ENCODE data around the gene DLG1. TPM values are rescaled to one million over a fixed set of nuclear protein-coding genes. Genes with fewer than 3 reads are reported as not detected.

DLG1 gene
- total RNA-seq, 1 donor from 2014 or later: 138 TPM

DNA sequence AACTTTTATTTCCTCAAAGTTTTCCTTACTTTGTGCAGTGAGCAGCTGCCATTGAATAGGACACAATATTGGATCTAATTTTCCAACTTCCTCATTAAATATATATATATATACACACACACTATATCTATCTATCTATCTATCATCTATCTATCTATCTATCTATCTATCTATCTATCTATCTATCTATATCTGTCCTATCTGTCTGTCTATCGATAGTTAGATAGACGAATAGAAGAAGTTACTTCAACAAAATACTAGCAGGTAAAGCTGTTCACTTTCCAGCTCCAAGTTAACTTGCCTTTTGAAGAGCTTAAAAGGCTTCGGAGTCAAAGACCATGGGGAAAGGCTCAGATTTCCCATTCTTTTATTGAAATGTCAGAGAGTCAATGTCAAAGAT lies 3.6 kb upstream of the DLG1 start:
- Mint-ChIP-seq H3K27ac (no peak overlapping the region), H3K9me3 (no peaks in the 10 kb centered on the region), H3K4me1 (peaks cover 30% of the 10 kb centered on the region), H3K36me3 (no peaks in the 10 kb centered on the region), H3K4me3 (no peak overlapping the region), H3K27me3 (ENCODE audit: insufficient read depth, low read depth) (peaks cover 5% of the 10 kb centered on the region)
- H3K36me3 ChIP-seq: no peaks in the 10 kb centered on the region
- H3K27ac ChIP-seq: no peak overlapping the region
- TF ChIP-seq EZH2phosphoT487 (IDR thresholded peaks at IDR 0.05) (no peak), EZH2 (IDR thresholded peaks at IDR 0.05) (no peak)
- TF ChIP-seq, protein P1, sequence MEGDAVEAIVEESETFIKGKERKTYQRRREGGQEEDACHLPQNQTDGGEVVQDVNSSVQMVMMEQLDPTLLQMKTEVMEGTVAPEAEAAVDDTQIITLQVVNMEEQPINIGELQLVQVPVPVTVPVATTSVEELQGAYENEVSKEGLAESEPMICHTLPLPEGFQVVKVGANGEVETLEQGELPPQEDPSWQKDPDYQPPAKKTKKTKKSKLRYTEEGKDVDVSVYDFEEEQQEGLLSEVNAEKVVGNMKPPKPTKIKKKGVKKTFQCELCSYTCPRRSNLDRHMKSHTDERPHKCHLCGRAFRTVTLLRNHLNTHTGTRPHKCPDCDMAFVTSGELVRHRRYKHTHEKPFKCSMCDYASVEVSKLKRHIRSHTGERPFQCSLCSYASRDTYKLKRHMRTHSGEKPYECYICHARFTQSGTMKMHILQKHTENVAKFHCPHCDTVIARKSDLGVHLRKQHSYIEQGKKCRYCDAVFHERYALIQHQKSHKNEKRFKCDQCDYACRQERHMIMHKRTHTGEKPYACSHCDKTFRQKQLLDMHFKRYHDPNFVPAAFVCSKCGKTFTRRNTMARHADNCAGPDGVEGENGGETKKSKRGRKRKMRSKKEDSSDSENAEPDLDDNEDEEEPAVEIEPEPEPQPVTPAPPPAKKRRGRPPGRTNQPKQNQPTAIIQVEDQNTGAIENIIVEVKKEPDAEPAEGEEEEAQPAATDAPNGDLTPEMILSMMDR (IDR thresholded peaks at IDR 0.05): no peak
- H3F3A ChIP-seq (ENCODE audit: low read depth): peaks cover 27% of the 10 kb centered on the region
- H3K4me3 ChIP-seq: no peak overlapping the region
- H3K4me1 ChIP-seq: peaks cover 18% of the 10 kb centered on the region
- no peak overlapping the region for H2AFZ ChIP-seq (replicated peaks)
- DNase-seq (ENCODE audit: low spot score): no peak
- H3K4me2 ChIP-seq: no peak overlapping the region
- H4K20me1 ChIP-seq (ENCODE audit: low read depth): peaks cover 4% of the 10 kb centered on the region
- peaks cover 13% of the 10 kb centered on the region for H3K27me3 ChIP-seq
- peaks cover 8% of the 10 kb centered on the region for H3K79me2 ChIP-seq (ENCODE audit: low read depth)
- no peaks in the 10 kb centered on the region for H3K9me3 ChIP-seq (ENCODE audit: low read depth)
- H3K9ac ChIP-seq: no peak overlapping the region

DNA sequence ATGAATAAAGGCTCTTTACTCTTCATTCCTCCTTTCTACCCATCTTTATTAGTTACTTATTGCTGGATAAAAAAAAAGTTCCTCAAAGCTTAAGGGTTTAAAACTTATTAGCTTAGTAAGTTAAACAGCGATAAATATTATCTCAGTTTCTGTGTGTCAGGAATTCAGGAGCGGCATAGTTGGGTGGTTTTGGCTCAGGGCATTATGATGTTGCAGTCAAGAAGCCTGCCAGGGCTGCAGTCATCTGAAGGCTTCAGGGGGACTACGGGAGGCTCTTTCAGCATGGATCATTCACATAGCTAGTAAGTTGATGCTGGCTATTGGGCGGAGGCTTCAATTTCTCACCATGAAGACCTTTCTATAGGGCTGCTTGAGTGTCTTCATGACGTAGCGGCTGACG lies 1.9 kb upstream of the DLG1 start:
- peaks cover 10% of the 10 kb centered on the region for H3K36me3 ChIP-seq

DNA sequence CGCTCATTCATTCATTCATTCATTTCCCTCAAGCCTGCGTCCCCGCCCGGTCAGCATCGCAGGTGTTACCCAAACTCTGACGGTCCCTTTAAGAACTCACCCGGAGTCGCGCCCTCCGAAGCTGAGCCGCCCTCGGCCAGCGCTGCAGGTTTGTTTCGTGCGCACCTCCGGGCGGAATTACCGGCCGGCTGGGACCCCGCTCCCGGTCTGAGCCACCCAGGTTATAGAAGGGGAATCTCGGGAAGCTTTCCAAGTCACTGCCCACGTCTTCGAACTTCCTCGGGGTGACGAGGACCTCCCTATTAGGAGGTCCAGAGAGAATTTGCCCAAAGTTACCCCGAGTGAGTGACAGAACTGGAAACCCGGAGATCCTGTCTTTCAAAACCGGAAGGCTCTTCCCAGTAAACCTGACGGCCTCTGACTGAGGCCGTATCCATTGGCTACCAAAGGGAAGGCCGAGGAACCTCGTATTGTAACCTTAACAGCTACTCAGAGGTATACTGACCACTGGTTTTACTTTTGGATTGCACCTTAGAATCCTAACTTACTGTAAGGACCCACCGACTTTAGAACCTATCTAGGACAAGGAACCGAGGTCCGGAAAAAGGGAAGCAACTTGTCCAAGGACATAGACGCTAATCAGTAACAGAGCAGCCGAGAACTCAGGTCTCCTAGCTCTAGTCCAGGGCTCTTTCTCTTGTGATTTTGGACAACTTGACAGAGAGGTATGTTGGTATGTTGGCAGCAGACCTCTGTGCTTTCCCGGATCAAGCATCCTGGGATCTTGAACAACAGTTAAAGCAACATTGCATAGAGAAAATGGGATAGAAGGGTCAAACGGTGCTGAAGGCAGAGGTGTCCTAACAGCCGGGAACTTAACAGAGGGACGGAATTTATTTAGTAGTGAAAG lies 788 bp upstream of the DLG1 start:
- TF ChIP-seq EZH2 (IDR thresholded peaks at IDR 0.05) (peak; percentile 28), EZH2phosphoT487 (IDR thresholded peaks at IDR 0.05) (no peak)
- TF ChIP-seq, protein P1 (IDR thresholded peaks at IDR 0.05): no peak
- Mint-ChIP-seq H3K36me3 (peaks cover 5% of the 10 kb centered on the region), H3K27me3 (ENCODE audit: insufficient read depth, low read depth) (peaks cover 5% of the 10 kb centered on the region), H3K27ac (peak overlapping the region; percentile 16), H3K9me3 (no peaks in the 10 kb centered on the region), H3K4me3 (peak overlapping the region; percentile 92), H3K4me1 (peaks cover 40% of the 10 kb centered on the region)
- Histone ChIP-seq H3K27me3 (peaks cover 13% of the 10 kb centered on the region), H3K9ac (no peak overlapping the region), H2AFZ (replicated peaks) (peak overlapping the region; percentile 90), H3K4me1 (peaks cover 23% of the 10 kb centered on the region), H3K9me3 (ENCODE audit: low read depth) (no peaks in the 10 kb centered on the region), H4K20me1 (ENCODE audit: low read depth) (peaks cover 30% of the 10 kb centered on the region), H3K4me3 (peak overlapping the region; percentile 94), H3K79me2 (ENCODE audit: low read depth) (peaks cover 36% of the 10 kb centered on the region), H3F3A (ENCODE audit: low read depth) (peaks cover 29% of the 10 kb centered on the region), H3K4me2 (peak overlapping the region; percentile 82), H3K36me3 (peaks cover 10% of the 10 kb centered on the region), H3K27ac (no peak overlapping the region)
- DNase-seq (ENCODE audit: low spot score): peak; percentile 70

More for the DNA sequence above, 1.9 kb upstream of the DLG1 start:
- peak overlapping the region; percentile 25 for H3K4me3 Mint-ChIP-seq
- H3K36me3 Mint-ChIP-seq: peaks cover 5% of the 10 kb centered on the region
- Histone ChIP-seq H2AFZ (replicated peaks) (no peak overlapping the region), H3K27ac (no peak overlapping the region), H3K4me3 (no peak overlapping the region), H3K27me3 (peaks cover 13% of the 10 kb centered on the region), H3K4me1 (peaks cover 31% of the 10 kb centered on the region), H3K9me3 (ENCODE audit: low read depth) (no peaks in the 10 kb centered on the region), H4K20me1 (ENCODE audit: low read depth) (peaks cover 21% of the 10 kb centered on the region), H3K9ac (no peak overlapping the region), H3K79me2 (ENCODE audit: low read depth) (peaks cover 25% of the 10 kb centered on the region), H3F3A (ENCODE audit: low read depth) (peaks cover 29% of the 10 kb centered on the region), H3K4me2 (no peak overlapping the region)
- TF ChIP-seq, protein P1 (IDR thresholded peaks at IDR 0.05): no peak
- TF ChIP-seq EZH2 (IDR thresholded peaks at IDR 0.05) (no peak), EZH2phosphoT487 (IDR thresholded peaks at IDR 0.05) (no peak)
- peaks cover 5% of the 10 kb centered on the region for H3K27me3 Mint-ChIP-seq (ENCODE audit: insufficient read depth, low read depth)
- H3K27ac Mint-ChIP-seq: no peak overlapping the region
- peaks cover 41% of the 10 kb centered on the region for H3K4me1 Mint-ChIP-seq
- H3K9me3 Mint-ChIP-seq: no peaks in the 10 kb centered on the region
- no peak for DNase-seq (ENCODE audit: low spot score)

All from neural progenitor cell (in vitro differentiated cells).